ENCODE data around the gene KANSL1L. TPM values are rescaled to one million over a fixed set of nuclear protein-coding genes. Genes with fewer than 3 reads are reported as not detected.

Gene KANSL1L
- total RNA-seq, 5 donors from 2014 or later (not counting 1 experiment from before 2014, with no cell fraction given), result 5.1 to 16.0 (median 12.0) TPM

DNA sequence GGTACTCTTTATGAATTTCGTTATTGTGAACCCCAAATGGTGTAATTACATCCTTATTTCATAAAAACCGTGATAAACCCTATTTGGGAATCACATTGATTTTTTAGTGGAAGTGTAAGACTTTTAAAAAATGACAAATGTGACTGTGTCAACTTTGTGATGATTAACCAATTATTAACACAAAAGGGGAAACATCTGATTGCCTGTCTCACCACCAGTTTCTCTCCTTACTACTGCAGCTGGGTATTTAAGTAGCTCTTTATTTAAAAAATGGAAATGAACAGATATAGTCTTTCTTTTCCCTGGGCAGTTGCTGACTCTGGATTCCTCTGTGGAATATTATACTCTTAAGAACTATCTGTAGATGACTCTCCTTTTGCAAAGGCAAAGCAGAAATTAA, 180.4 kb downstream of the KANSL1L start:
- Mint-ChIP-seq H3K4me1 (no peaks in the 10 kb centered on the region), H3K4me3 (no peak overlapping the region), H3K36me3 (no peaks in the 10 kb centered on the region), H3K9me3 (no peaks in the 10 kb centered on the region), H3K27me3 (peaks cover 8 to 18% of the 10 kb centered on the region in 2 donors), H3K27ac (no peak overlapping the region)
- DNase-seq (no peak), ATAC-seq (replicated peaks in 1 of 4) (no peak)
- no peaks in the 10 kb centered on the region for H3K36me3 ChIP-seq (ENCODE audit: control insufficient read depth in 2 of 2, extremely low read depth in 1 of 2, insufficient read depth in 1 of 2, low read length in 1 of 2)
- no CpG with 5 or more reads among the region's 2 CpGs for WGBS (ENCODE audit: insufficient coverage)
- no peak overlapping the region for H3K4me3 ChIP-seq (ENCODE audit: control insufficient read depth in 1 of 2, extremely low read depth in 1 of 2, low read length in 1 of 2)
- H3K27ac ChIP-seq (ENCODE audit: low read length), result no peak overlapping the region
- no peaks in the 10 kb centered on the region for H3K9me3 ChIP-seq
- no peaks in the 10 kb centered on the region for H3K4me1 ChIP-seq (ENCODE audit: control insufficient read depth in 1 of 2, extremely low read depth in 1 of 2, insufficient read depth in 2 of 2, low read length in 2 of 2)
- CTCF ChIA-PET, result interaction anchor here in 1 of 2 donors (0.6 kb wide), 1 partner anchor 28 kb away, joined by 3 read pairs; no protein-coding TSS in a partner anchor
- POLR2A ChIA-PET, result no interaction called here
- H3K27me3 ChIP-seq (replicated peaks in 1 of 2; ENCODE audit: control insufficient read depth in 2 of 2, extremely low read depth in 1 of 2, insufficient read depth in 2 of 2, low read length in 1 of 2), result peaks cover 0 to 3% of the 10 kb centered on the region in 2 experiments

GRCh38 chr2:209988010-209988409, 183.2 kb downstream of the KANSL1L start:
- DNase-seq (no peak), ATAC-seq (replicated peaks in 1 of 4) (no peak)
- 22% methylated on average over 3 of the region's 4 CpGs for WGBS (ENCODE audit: insufficient coverage)
- CTCF ChIA-PET, result interaction anchor here in 1 of 2 donors (0.7 kb wide), 1 partner anchor 10 kb away, joined by 3 read pairs; no protein-coding TSS in a partner anchor
- H3K27ac Mint-ChIP-seq, result no peak overlapping the region
- no peaks in the 10 kb centered on the region for H3K4me1 ChIP-seq (ENCODE audit: control insufficient read depth in 1 of 2, extremely low read depth in 1 of 2, insufficient read depth in 2 of 2, low read length in 2 of 2)
- POLR2A ChIA-PET, result interaction anchor here in 1 of 2 donors (0.6 kb wide), 1 partner anchor 539 kb away, joined by 3 read pairs; no protein-coding TSS in a partner anchor
- no peak overlapping the region for H3K4me3 ChIP-seq (ENCODE audit: control insufficient read depth in 1 of 2, extremely low read depth in 1 of 2, low read length in 1 of 2)
- no peaks in the 10 kb centered on the region for H3K36me3 Mint-ChIP-seq
- no peaks in the 10 kb centered on the region for H3K36me3 ChIP-seq (ENCODE audit: control insufficient read depth in 2 of 2, extremely low read depth in 1 of 2, insufficient read depth in 1 of 2, low read length in 1 of 2)
- H3K27me3 ChIP-seq (replicated peaks in 1 of 2; ENCODE audit: control insufficient read depth in 2 of 2, extremely low read depth in 1 of 2, insufficient read depth in 2 of 2, low read length in 1 of 2), result peaks cover 0 to 2% of the 10 kb centered on the region in 2 experiments
- no peaks in the 10 kb centered on the region for H3K9me3 ChIP-seq
- H3K4me3 Mint-ChIP-seq, result no peak overlapping the region
- H3K27ac ChIP-seq (ENCODE audit: low read length), result no peak overlapping the region
- H3K4me1 Mint-ChIP-seq, result no peaks in the 10 kb centered on the region
- no peaks in the 10 kb centered on the region for H3K9me3 Mint-ChIP-seq
- H3K27me3 Mint-ChIP-seq, result peaks cover 16 to 18% of the 10 kb centered on the region in 2 donors

DNA sequence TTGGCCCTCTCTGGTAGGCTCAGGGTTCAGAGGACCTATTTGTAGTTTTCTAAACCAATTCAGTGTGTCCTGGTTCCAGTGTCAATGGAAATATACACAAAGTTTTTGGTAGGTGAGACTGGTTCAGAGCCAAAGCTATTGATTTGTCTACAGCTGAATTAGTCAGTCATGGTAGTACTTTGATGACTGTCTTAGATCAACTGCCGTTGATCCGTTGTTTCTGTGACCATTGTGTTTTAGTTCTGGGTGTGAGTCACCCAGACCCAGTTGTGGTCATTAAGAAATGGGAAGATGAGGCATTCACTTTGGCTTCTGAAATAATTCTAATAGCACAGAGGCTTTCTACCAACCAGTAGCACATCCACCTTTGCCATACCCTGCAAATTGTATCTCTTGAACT, 184.8 kb downstream of the KANSL1L start:
- no peaks in the 10 kb centered on the region for H3K9me3 Mint-ChIP-seq
- Histone ChIP-seq H3K36me3 (ENCODE audit: control insufficient read depth in 2 of 2, extremely low read depth in 1 of 2, insufficient read depth in 1 of 2, low read length in 1 of 2) (no peaks in the 10 kb centered on the region), H3K4me1 (ENCODE audit: control insufficient read depth in 1 of 2, extremely low read depth in 1 of 2, insufficient read depth in 2 of 2, low read length in 2 of 2) (no peaks in the 10 kb centered on the region), H3K4me3 (ENCODE audit: control insufficient read depth in 1 of 2, extremely low read depth in 1 of 2, low read length in 1 of 2) (no peak overlapping the region), H3K9me3 (no peaks in the 10 kb centered on the region), H3K27ac (ENCODE audit: low read length) (no peak overlapping the region), H3K27me3 (replicated peaks in 1 of 2; ENCODE audit: control insufficient read depth in 2 of 2, extremely low read depth in 1 of 2, insufficient read depth in 2 of 2, low read length in 1 of 2) (peaks cover 0 to 2% of the 10 kb centered on the region in 2 experiments)
- POLR2A ChIA-PET, result no interaction called here
- H3K27ac Mint-ChIP-seq, result no peak overlapping the region
- CTCF ChIA-PET, result interaction anchor here in 1 of 2 donors (1.0 kb wide), 1 partner anchor 87 kb away, joined by 3 read pairs; no protein-coding TSS in a partner anchor
- WGBS (ENCODE audit: insufficient coverage), result no CpG with 5 or more reads among the region's 2 CpGs
- H3K4me3 Mint-ChIP-seq, result no peak overlapping the region
- H3K27me3 Mint-ChIP-seq, result peaks cover 15 to 16% of the 10 kb centered on the region in 2 donors
- H3K4me1 Mint-ChIP-seq, result no peaks in the 10 kb centered on the region
- ATAC-seq (replicated peaks in 1 of 4) (no peak), DNase-seq (no peak)
- H3K36me3 Mint-ChIP-seq, result no peaks in the 10 kb centered on the region

- DNase-seq (no peak), ATAC-seq (replicated peaks in 1 of 4) (no peak)
- Histone ChIP-seq H3K36me3 (ENCODE audit: control insufficient read depth in 2 of 2, extremely low read depth in 1 of 2, insufficient read depth in 1 of 2, low read length in 1 of 2) (no peaks in the 10 kb centered on the region), H3K27me3 (replicated peaks in 1 of 2; ENCODE audit: control insufficient read depth in 2 of 2, extremely low read depth in 1 of 2, insufficient read depth in 2 of 2, low read length in 1 of 2) (peaks cover 0 to 2% of the 10 kb centered on the region in 2 experiments), H3K27ac (ENCODE audit: low read length) (no peak overlapping the region), H3K4me3 (ENCODE audit: control insufficient read depth in 1 of 2, extremely low read depth in 1 of 2, low read length in 1 of 2) (no peak overlapping the region), H3K9me3 (no peaks in the 10 kb centered on the region), H3K4me1 (ENCODE audit: control insufficient read depth in 1 of 2, extremely low read depth in 1 of 2, insufficient read depth in 2 of 2, low read length in 2 of 2) (no peaks in the 10 kb centered on the region)
- H3K27me3 Mint-ChIP-seq, result peaks cover 15 to 16% of the 10 kb centered on the region in 2 donors
- no peaks in the 10 kb centered on the region for H3K36me3 Mint-ChIP-seq
- H3K27ac Mint-ChIP-seq, result no peak overlapping the region
- H3K4me3 Mint-ChIP-seq, result no peak overlapping the region
- POLR2A ChIA-PET, result no interaction called here
- no peaks in the 10 kb centered on the region for H3K4me1 Mint-ChIP-seq
- WGBS (ENCODE audit: insufficient coverage), result 50% methylated on average over 1 of the region's 3 CpGs
- H3K9me3 Mint-ChIP-seq, result no peaks in the 10 kb centered on the region
- CTCF ChIA-PET, result interaction anchor here in 1 of 2 donors (1.0 to 1.1 kb wide), 2 partner anchors 64 to 88 kb away, joined by 3 read pairs; no protein-coding TSS in a partner anchor
Observed at GRCh38 chr2:209985874-209986273, 185.3 kb downstream of the KANSL1L start.

- Histone ChIP-seq H3K36me3 (ENCODE audit: control insufficient read depth in 2 of 2, extremely low read depth in 1 of 2, insufficient read depth in 1 of 2, low read length in 1 of 2) (no peaks in the 10 kb centered on the region), H3K27ac (ENCODE audit: low read length) (no peak overlapping the region), H3K4me1 (ENCODE audit: control insufficient read depth in 1 of 2, extremely low read depth in 1 of 2, insufficient read depth in 2 of 2, low read length in 2 of 2) (no peaks in the 10 kb centered on the region), H3K9me3 (no peaks in the 10 kb centered on the region), H3K4me3 (ENCODE audit: control insufficient read depth in 1 of 2, extremely low read depth in 1 of 2, low read length in 1 of 2) (no peak overlapping the region), H3K27me3 (replicated peaks in 1 of 2; ENCODE audit: control insufficient read depth in 2 of 2, extremely low read depth in 1 of 2, insufficient read depth in 2 of 2, low read length in 1 of 2) (peaks cover 0 to 2% of the 10 kb centered on the region in 2 experiments)
- H3K9me3 Mint-ChIP-seq, result no peaks in the 10 kb centered on the region
- no peaks in the 10 kb centered on the region for H3K4me1 Mint-ChIP-seq
- no peak overlapping the region for H3K27ac Mint-ChIP-seq
- ChIA-PET POLR2A (no interaction called here), CTCF (interaction anchor here (1.0 to 1.5 kb wide), 2 partner anchors 214 to 215 kb away, joined by 6 to 8 read pairs; no protein-coding TSS in a partner anchor)
- ATAC-seq (replicated peaks in 1 of 4) (no peak), DNase-seq (no peak)
- no peaks in the 10 kb centered on the region for H3K36me3 Mint-ChIP-seq
- WGBS (ENCODE audit: insufficient coverage), result no CpG with 5 or more reads among the region's 2 CpGs
- H3K27me3 Mint-ChIP-seq, result peaks cover 9 to 14% of the 10 kb centered on the region in 2 donors
- no peak overlapping the region for H3K4me3 Mint-ChIP-seq
Observed at GRCh38 chr2:209984291-209984690, 186.9 kb downstream of the KANSL1L start.

GRCh38 chr2:209977386-209978239, 193.6 kb downstream of the KANSL1L start:
- peak in 1 of 4 experiments; percentile 51 for ATAC-seq (replicated peaks in 1 of 4)
- Mint-ChIP-seq H3K4me3 (no peak overlapping the region), H3K27ac (no peak overlapping the region), H3K9me3 (no peaks in the 10 kb centered on the region), H3K27me3 (peaks cover 5 to 12% of the 10 kb centered on the region in 2 donors), H3K36me3 (no peaks in the 10 kb centered on the region), H3K4me1 (no peaks in the 10 kb centered on the region)
- Histone ChIP-seq H3K27ac (ENCODE audit: low read length) (no peak overlapping the region), H3K9me3 (no peaks in the 10 kb centered on the region), H3K4me1 (ENCODE audit: control insufficient read depth in 1 of 2, extremely low read depth in 1 of 2, insufficient read depth in 2 of 2, low read length in 2 of 2) (no peaks in the 10 kb centered on the region), H3K27me3 (replicated peaks in 1 of 2; ENCODE audit: control insufficient read depth in 2 of 2, extremely low read depth in 1 of 2, insufficient read depth in 2 of 2, low read length in 1 of 2) (peaks cover 0 to 4% of the 10 kb centered on the region in 2 experiments), H3K36me3 (ENCODE audit: control insufficient read depth in 2 of 2, extremely low read depth in 1 of 2, insufficient read depth in 1 of 2, low read length in 1 of 2) (no peaks in the 10 kb centered on the region), H3K4me3 (ENCODE audit: control insufficient read depth in 1 of 2, extremely low read depth in 1 of 2, low read length in 1 of 2) (no peak overlapping the region)
- ChIA-PET POLR2A (no interaction called here), CTCF (interaction anchor here (0.5 to 5.4 kb wide), 13 partner anchors 11 to 238 kb away, joined by 3 to 56 read pairs (median 5); no protein-coding TSS in a partner anchor)
- no CpG with 5 or more reads among the region's 2 CpGs for WGBS (ENCODE audit: insufficient coverage)
- DNase-seq, result peak in 1 of 35 experiments; percentile 70

All from T-cell (primary cell).